Measurements from ENCODE around the gene SLC13A5. TPM values are rescaled to one million over a fixed set of nuclear protein-coding genes. Genes with fewer than 3 reads are reported as not detected.

Gene SLC13A5
- total RNA-seq, 1 donor from 2014 or later, result not detected

DNA sequence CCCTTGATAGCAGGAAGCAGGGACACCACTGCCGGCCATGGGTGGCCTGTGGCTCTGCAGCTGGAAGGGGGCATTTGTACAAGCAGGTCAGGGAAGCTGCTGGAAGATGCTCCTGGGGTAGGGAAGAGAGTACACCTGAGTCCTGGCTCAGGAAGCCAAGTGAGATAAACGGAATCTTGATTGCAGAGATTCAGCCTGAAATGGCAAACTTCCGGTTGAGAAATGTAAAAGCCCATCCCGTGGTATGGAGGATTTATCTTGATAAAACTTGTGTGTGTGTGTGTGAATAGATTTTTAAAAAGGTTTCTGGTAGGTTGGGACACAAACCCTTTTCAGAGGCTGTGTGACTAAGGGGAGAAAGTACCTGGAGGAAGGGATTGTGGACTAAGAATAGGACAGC is 32.0 kb downstream of the SLC13A5 start:
- H3K27me3 ChIP-seq, result peaks cover 18% of the 10 kb centered on the region

DNA sequence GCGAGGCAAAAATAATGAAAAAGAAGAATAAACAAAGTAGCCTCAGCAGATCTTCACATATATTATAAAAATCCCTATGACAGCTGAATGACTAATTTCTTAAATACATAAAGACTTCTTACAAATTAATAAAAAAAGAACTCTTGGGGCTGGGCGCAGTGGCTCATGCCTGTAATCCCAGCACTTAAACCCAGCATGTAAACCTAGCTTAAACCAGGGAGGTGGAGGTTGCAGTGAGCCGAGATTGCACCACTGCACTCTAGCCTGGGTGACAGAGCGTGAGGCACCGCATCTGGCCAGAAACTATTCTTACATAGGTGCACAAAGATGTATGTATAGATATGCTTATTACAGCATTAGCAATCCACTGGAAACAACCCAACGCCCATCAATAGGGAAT is 33.9 kb downstream of the SLC13A5 start:
- Histone ChIP-seq H3K9me3 (no peaks in the 10 kb centered on the region), H3K27me3 (peaks cover 18% of the 10 kb centered on the region), H3K36me3 (no peaks in the 10 kb centered on the region), H3K4me1 (no peaks in the 10 kb centered on the region), H3K27ac (no peak overlapping the region), H3K4me3 (no peak overlapping the region)
- TF ChIP-seq, protein P1, sequence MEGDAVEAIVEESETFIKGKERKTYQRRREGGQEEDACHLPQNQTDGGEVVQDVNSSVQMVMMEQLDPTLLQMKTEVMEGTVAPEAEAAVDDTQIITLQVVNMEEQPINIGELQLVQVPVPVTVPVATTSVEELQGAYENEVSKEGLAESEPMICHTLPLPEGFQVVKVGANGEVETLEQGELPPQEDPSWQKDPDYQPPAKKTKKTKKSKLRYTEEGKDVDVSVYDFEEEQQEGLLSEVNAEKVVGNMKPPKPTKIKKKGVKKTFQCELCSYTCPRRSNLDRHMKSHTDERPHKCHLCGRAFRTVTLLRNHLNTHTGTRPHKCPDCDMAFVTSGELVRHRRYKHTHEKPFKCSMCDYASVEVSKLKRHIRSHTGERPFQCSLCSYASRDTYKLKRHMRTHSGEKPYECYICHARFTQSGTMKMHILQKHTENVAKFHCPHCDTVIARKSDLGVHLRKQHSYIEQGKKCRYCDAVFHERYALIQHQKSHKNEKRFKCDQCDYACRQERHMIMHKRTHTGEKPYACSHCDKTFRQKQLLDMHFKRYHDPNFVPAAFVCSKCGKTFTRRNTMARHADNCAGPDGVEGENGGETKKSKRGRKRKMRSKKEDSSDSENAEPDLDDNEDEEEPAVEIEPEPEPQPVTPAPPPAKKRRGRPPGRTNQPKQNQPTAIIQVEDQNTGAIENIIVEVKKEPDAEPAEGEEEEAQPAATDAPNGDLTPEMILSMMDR (IDR thresholded peaks at IDR 0.05), result no peak
- intact Hi-C loops (cut with DNase I), result no loop called here
- no peak for ATAC-seq
- DNase-seq, result no peak

More for the DNA sequence above, 32.0 kb downstream of the SLC13A5 start:
- Histone ChIP-seq H3K9me3 (no peaks in the 10 kb centered on the region), H3K4me3 (no peak overlapping the region), H3K4me1 (no peaks in the 10 kb centered on the region), H3K36me3 (no peaks in the 10 kb centered on the region), H3K27ac (no peak overlapping the region)
- ATAC-seq (no peak), DNase-seq (no peak)
- intact Hi-C loops (cut with DNase I), result no loop called here
- TF ChIP-seq, protein P1 (IDR thresholded peaks at IDR 0.05), result no peak

DNA sequence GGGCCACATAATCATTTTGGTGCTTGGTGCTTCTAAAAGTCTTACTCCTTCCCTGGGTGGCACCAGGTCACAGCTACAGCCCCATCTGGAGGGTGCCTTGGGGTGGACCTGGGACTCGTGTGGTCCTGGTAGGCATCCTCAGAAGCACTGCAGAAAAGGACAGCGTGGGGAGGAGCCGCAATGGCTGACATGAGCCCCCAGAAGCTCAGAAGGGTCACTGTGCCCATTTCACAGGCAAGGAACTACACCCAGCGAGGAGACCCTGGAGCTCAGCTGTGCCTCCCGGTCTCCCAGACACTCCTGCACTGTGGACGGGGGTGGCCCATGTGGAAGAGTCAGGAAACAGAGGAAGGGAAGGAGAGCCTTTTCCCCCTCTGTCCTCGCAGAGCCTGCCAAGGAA is 35.2 kb downstream of the SLC13A5 start:
- no peaks in the 10 kb centered on the region for H3K9me3 ChIP-seq
- TF ChIP-seq, protein P1 (IDR thresholded peaks at IDR 0.05), result no peak
- H3K27ac ChIP-seq, result no peak overlapping the region
- intact Hi-C loops (cut with DNase I), result no loop called here
- no peak overlapping the region for H3K4me3 ChIP-seq
- H3K4me1 ChIP-seq, result no peaks in the 10 kb centered on the region
- peaks cover 18% of the 10 kb centered on the region for H3K27me3 ChIP-seq
- no peaks in the 10 kb centered on the region for H3K36me3 ChIP-seq
- ATAC-seq, result no peak
- DNase-seq, result no peak

DNA sequence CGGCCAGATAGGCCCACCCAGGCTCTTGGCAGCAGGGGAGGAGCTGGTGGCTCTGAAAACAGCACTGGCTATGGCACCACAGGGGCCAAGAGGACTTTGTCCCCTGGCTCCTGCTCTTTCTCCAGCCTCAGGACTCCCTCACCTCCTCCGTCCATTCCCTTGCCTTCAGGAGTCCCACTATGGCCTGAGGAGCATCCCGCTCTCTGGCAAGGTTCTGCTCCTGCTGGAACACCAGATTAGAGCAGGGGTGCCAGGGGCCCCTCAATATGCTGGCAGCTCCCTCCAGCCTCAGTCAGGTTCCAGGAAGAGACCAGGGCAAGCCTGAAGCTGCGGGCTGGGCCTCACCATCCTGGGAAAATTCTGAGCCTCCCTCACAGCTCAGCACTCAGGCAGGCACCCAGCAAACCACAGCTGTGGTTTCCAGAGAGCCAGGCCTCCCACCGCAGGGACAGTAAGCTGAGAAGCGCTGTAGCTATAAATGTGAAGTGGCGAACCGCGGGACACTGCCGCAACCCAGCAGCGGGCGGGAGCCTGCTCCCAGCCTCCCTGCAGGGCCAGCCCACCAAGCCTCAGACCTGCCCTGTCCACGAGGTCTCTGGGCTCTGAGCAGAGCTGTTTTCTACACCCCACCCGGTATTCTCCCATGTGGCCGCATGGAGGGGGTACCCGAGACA is 35.9 kb downstream of the SLC13A5 start:
- Histone ChIP-seq H3K27ac (no peak overlapping the region), H3K27me3 (peaks cover 18% of the 10 kb centered on the region), H3K4me1 (no peaks in the 10 kb centered on the region), H3K9me3 (no peaks in the 10 kb centered on the region), H3K36me3 (no peaks in the 10 kb centered on the region), H3K4me3 (no peak overlapping the region)
- TF ChIP-seq, protein P1 (IDR thresholded peaks at IDR 0.05), result no peak
- DNase-seq (no peak), ATAC-seq (no peak)
- intact Hi-C loops (cut with DNase I), result no loop called here

DNA sequence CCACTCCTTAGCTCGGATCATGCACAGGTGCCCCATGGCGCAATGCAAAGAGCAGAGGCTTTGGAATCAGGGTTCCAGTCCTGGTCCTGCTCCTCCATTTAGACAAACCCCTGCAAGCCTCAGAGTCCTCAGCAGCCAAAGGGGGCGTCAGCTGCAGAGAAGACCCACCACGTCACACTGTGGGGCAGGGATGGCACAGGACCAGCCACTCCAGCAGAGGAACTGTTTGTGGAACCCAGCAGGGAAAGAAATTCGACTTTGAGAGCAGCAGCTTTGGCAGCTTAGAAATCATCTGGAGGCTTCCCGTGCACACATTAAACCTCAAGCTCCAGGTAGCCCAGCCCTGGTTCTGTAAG is 36.4 kb downstream of the SLC13A5 start:
- H3K4me3 ChIP-seq, result no peak overlapping the region
- H3K27ac ChIP-seq, result no peak overlapping the region
- H3K36me3 ChIP-seq, result no peaks in the 10 kb centered on the region
- H3K4me1 ChIP-seq, result no peaks in the 10 kb centered on the region
- ATAC-seq, result no peak
- intact Hi-C loops (cut with DNase I), result no loop called here
- TF ChIP-seq, protein P1 (IDR thresholded peaks at IDR 0.05), result no peak
- H3K9me3 ChIP-seq, result no peaks in the 10 kb centered on the region
- H3K27me3 ChIP-seq, result peaks cover 18% of the 10 kb centered on the region
- DNase-seq, result no peak

Data from upper lobe of right lung (tissue), 1 donor.